Mammary epithelial cell (primary cell): ENCODE measurements around the gene RNF169.

ENCODE experiments used
- CTCF ChIP-seq, 2 donors: IDR thresholded peaks in 1 of 2; conservative IDR thresholded peaks in 1 of 2; 2 replicates each; pipeline ENCODE4 v1.5.1; 2011 to 2012; ENCODE audit warnings: inconsistent platforms in 2 of 2, low read length in 2 of 2, mild to moderate bottlenecking in 2 of 2, control low read depth in 1 of 2, low read depth in 1 of 2; ENCODE audit not compliant: insufficient read depth in 1 of 2; ENCODE audit errors: extremely low read depth in 1 of 2
- EZH2 ChIP-seq: IDR thresholded peaks from 2 replicates; pipeline ENCODE4 v1.6.1; 2012; ENCODE audit warnings: low read length, inconsistent platforms, borderline replicate concordance

GRCh38 chr11:74755395-74755995, 6.8 kb downstream of the RNF169 start:
- TF ChIP-seq CTCF (conservative IDR thresholded peaks at IDR 0.05 in 1 of 2, IDR thresholded peaks at IDR 0.05 in 1 of 2; ENCODE audit: extremely low read depth in 1 of 2, insufficient read depth in 1 of 2, low read depth in 1 of 2, low read length in 2 of 2) (no peak), EZH2 (no peak)
